ENCODE data around the gene CSNK1G2. TPM values are rescaled to one million over a fixed set of nuclear protein-coding genes. Genes with fewer than 3 reads are reported as not detected.

Gene CSNK1G2
- 38.8 TPM for total RNA-seq

GRCh38 chr19:1941146-1942077 is at the start of gene CSNK1G2:
Gene CSNK1G2 (plus strand): TSS chr19:1941172. CDS start chr19:1969773, 28,601 bp downstream.
- ATAC-seq, result peak; percentile 0

GRCh38 chr19:1893791-1894190 is 47.2 kb upstream of the CSNK1G2 start:
- ATAC-seq, result no peak

- ATAC-seq, result peak; percentile 16
Observed at GRCh38 chr19:1896508-1896907, 44.5 kb upstream of the CSNK1G2 start.

GRCh38 chr19:1901940-1902404 is 39.0 kb upstream of the CSNK1G2 start:
- ATAC-seq, result no peak

DNA sequence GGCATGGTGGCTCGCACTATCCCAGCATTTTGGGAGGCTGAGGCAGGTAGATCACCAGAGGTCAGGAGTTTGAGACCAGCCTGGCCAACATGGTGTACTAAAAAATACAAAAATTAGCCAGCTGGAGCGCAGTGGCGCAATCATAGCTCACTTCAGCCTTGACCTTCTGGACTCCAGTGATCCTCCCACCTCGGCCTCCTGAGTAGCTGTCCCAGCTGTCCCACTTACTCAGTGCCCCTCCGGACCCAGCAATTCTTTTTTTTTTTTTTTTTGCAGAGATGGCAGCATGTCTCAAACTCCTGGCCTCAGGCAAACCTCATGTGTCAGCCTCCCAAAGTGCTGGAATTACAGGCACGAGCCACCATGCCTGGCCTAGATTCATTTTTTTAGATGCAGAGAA is 38.0 kb upstream of the CSNK1G2 start:
- no peak for ATAC-seq

- no peak for ATAC-seq
Observed at GRCh38 chr19:1904860-1905109, 36.2 kb upstream of the CSNK1G2 start.

DNA sequence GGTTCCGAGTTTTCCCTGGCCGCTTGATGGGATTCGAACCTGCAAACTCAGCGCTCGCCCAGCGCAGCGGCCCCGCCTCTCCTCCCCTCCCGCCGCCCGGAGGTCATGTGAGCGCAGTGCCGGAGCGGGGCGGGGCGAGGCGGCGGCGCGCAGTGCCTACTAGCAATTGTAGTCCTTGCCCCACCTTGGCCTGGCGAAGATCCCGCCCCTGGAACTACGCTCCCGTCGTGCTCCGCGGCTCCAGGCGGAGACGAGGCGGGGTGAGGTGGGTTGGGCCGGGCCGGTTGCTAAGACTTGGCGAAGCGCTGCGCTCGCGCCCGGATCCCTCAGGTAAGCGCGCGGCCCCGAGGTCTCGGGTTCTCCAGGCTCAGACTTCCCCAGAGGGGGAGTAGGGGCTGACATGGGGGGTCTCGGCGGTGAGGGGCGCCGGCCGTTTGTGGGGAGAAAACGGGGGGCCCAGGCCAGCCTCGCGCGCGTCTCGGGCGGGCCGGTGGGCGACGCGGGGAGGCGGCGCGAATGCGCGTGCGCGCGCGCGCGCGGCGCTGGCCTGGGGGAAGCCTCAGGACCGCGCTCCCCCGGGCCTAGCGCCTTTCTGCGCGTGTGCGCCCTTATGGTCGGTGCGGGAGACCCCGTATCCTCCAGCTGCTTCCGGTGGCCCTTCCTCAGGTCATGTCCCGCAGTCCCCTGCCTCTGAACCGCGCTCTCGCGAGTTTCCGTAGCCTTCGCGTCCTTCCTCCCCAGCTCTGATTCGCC is 35.7 kb upstream of the CSNK1G2 start, which contains the start of the genes ADAT3 and SCAMP4:
ADAT3 (plus strand) TSS at position 290 of the 753 bp plus-strand sequence. CDS start 6,649 bp downstream, outside the sequence.
SCAMP4 (plus strand) TSS at position 290 of the 753 bp plus-strand sequence. CDS start 9,621 bp downstream, outside the sequence.
- peak; percentile 89 for ATAC-seq

- no peak for ATAC-seq
Observed at GRCh38 chr19:1905863-1906375, 35.1 kb upstream of the CSNK1G2 start.

DNA sequence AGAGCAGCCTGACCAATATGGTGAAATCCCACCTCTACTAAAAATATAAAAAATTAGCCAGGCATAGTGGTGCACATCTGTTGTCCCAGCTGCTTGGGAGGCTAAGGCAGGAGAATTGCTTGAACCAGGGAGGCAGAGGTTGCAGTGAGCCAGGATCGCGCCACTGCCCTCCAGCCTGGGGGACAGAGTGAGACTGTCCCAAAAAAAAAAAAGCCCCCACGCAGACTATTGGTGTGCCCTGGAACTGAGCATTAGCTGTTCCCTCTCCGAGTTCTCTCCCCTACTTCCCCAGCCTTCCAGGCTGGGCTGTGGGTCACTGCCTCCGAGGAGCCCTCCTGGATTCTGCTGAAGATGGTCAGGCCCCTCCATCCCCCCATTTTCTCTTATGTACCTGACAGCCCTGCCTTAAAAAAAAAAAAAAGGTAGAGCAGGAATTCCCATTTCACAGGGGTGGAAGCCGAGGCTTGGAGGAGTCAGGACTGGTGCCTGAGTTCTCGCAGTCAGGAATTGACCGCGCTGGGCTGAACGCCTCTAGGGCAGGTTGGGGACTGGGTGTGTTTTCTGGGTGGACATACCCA is 33.9 kb upstream of the CSNK1G2 start:
- ATAC-seq, result no peak

DNA sequence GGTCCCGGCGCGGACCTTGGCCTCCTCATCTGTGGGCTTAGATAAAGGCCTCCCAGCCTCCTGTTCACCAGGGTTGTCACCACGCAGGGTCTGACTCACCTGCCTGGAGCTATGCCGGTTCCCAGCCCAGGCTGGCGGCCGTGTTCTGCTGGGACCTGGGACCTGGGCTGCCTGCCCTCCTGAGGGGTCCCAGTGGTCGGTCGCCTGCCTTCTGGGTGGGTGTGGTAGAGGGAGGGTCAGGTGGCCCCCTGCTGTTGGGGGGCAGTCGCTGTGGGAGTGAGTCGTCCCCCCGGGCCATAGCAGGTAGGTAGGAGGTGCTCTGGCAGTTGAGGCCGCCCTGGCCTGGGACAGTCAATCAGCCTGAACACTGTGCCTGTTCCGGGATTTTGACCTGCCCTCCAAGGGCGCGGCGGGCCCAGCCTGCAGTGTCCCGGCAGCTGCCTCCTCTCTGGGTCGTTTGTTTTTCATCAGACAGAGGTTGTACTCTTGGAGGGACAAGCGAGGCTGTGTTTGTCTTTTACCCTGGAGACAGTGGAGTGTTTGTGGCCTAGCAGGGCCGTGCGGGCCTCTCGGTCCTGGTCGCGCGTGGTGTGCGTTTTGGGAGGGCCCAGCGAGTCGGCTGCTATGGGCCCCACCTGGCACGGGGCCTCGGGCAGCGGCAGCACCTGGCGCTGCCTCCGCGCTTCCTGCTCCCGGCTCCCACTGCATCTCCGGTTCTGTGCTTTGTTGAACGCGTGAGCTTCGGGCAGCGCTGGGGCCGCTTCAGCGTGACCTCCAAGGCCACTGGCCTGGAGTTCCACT is 33.2 kb upstream of the CSNK1G2 start:
- peak; percentile 56 for ATAC-seq

GRCh38 chr19:1908364-1908678 is 32.7 kb upstream of the CSNK1G2 start:
- no peak for ATAC-seq

DNA sequence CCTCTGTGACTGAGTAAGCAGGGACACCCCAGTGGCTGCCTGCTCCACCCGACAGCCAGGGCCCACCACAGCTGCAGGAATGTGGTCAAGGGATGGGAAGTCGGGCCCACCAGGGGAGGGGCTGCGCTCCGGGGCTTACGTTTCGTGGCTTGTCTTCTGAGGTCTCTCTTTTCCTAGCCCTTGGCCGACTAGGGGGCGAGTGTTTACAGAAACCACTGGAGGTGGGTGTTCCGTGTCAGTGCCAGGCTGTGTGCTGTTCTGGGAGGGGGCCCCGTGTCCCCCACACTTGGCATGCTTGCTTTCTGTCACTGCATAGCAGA is 31.3 kb upstream of the CSNK1G2 start:
- ATAC-seq, result no peak

DNA sequence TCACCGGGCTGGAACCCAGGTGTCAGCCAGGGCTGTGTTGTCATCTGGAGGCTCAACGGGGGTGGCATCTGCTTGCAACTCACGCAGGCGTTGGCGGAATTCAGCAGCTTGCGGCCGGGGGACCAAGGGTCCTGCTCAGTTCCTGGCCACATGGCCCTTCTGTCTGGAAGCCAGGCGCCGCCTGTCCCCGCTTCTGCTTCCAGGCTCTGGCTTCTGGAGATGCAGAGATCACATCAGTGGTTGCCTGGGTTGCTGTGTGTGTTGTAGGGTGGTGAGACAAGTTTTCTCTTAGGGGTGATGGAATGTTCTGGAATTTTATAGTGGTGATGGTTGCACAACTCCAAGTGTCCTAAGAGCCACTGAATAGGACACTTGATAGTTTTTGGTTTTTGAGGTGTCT is 30.8 kb upstream of the CSNK1G2 start:
- ATAC-seq, result no peak

GRCh38 chr19:1911098-1911497 is 29.9 kb upstream of the CSNK1G2 start:
- no peak for ATAC-seq

- ATAC-seq, result peak; percentile 49
Observed at GRCh38 chr19:1911995-1912394, 29.0 kb upstream of the CSNK1G2 start.

DNA sequence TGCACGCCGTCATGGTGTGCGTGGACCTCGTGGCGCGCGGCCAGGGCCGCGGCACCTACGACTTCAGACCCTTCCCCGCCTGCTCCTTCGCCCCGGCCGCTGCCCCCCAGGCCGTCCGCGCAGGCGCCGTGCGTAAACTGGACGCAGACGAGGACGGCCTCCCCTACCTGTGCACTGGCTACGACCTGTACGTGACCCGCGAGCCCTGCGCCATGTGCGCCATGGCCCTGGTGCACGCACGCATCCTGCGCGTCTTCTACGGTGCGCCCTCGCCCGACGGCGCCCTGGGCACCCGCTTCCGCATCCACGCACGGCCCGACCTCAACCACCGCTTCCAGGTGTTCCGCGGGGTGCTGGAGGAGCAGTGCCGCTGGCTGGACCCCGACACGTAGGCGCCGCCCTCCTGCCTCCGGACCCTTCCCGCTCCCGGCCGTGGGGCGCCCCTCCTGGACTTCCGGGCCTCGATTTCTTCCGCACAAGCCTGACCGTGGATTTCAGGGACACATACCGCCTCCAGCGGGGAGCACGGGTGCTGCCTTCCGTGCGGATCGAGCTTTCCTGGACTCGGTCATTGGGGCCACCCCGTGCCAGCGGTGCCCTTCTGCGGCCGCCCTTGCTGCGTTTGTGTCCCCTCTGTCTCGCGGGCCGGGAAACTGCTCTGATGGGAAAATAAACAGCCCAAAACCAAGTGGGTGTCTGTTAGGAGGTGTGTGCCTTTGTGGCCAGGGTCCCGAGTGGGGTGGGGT is 28.0 kb upstream of the CSNK1G2 start:
- no peak for ATAC-seq

- ATAC-seq, result peak; percentile 75
Observed at GRCh38 chr19:1913781-1914577, 27.0 kb upstream of the CSNK1G2 start.

- peak; percentile 19 for ATAC-seq
Observed at GRCh38 chr19:1914826-1915341, 26.1 kb upstream of the CSNK1G2 start.

DNA sequence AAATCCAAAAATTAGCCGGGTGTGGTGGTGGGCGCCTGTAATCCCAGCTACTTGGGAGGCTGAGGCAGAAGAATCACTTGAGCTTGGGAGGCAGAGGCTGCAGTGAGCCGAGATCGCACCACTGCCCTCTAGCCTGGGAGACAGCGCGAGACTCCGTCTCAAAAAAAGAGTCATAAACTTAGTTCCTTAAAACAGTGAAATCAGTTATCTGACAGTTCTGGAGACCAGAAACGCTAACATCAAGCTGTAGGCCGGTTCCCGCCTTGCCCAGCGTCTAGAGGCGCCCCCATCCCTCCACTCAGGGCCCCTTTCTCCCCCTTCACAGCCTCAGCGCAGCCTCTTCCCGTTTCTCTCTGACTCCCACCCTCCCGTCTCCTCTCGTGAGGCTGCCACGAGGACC is 23.8 kb upstream of the CSNK1G2 start:
- no peak for ATAC-seq

DNA sequence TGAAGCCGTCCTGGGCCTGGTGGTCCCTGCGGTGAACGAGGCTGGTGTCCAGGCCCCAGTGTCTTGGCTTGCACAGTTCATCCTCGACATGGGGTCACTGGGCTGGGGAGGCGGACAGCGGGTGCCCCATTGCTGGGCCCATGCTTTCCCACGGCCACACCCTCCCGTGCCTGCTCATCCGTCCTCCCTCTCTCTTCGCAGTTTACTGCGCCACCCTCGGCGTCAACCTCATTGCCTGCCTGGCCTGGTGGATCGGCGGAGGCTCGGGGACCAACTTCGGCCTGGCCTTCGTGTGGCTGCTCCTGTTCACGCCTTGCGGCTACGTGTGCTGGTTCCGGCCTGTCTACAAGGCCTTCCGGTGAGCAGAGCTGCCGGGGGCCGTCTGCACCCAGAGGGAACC is 23.0 kb upstream of the CSNK1G2 start:
- no peak for ATAC-seq

- ATAC-seq, result no peak
Observed at GRCh38 chr19:1918975-1919374, 22.0 kb upstream of the CSNK1G2 start.
